HepG2 (cell line): Measurements from ENCODE around the gene MFSD11. TPM values are rescaled to one million over a fixed set of nuclear protein-coding genes. Genes with fewer than 3 reads are reported as not detected.
A peak's percentile ranks its signal among the peaks of the same experiment; 100 is the strongest.

Experiments used
- ATF1 ChIP-seq: IDR thresholded peaks from 2 replicates; pipeline ENCODE4 v1.6.1; 2016; ENCODE audit warnings: mild to moderate bottlenecking, control low read depth
- ELF1 ChIP-seq: sonication (generic); formaldehyde crosslinking; IDR thresholded peaks from 2 replicates; pipeline ENCODE4 v1.4.0; 2020; ENCODE audit warnings: missing genetic modification reagents
- FOXC1 ChIP-seq: sonication (generic); formaldehyde crosslinking; IDR thresholded peaks from 2 replicates; pipeline ENCODE4 v1.8.0; 2022; ENCODE audit warnings: mild to moderate bottlenecking, missing genetic modification reagents, borderline replicate concordance
- HES4 ChIP-seq: sonication (generic); formaldehyde crosslinking; IDR thresholded peaks from 2 replicates; pipeline ENCODE4 v1.9.0; 2021; ENCODE audit warnings: mild to moderate bottlenecking, missing genetic modification reagents, borderline replicate concordance
- HOXA9 ChIP-seq: sonication (generic); formaldehyde crosslinking; IDR thresholded peaks from 2 replicates; pipeline ENCODE4 v1.8.1; 2022; ENCODE audit warnings: missing genetic modification reagents, mild to moderate bottlenecking, moderate library complexity, borderline replicate concordance
- PLRG1 ChIP-seq: fragments of 450-650 bp; conservative IDR thresholded peaks from 2 replicates; pipeline ENCODE4 v1.6.1; 2016
- POLR2AphosphoS2 ChIP-seq: IDR thresholded peaks from 2 replicates; pipeline ENCODE4 v1.6.1; 2011; ENCODE audit warnings: low read depth, low read length, improper control_type of control experiment
- SALL1 ChIP-seq: sonication (generic); formaldehyde crosslinking; IDR thresholded peaks from 2 replicates; pipeline ENCODE4 v1.8.0; 2022; ENCODE audit warnings: mild to moderate bottlenecking, missing genetic modification reagents
- SP1 ChIP-seq, 2 experiments: fragments of 450-650 bp in 1 of 2; sonication (generic) in 1 of 2; formaldehyde crosslinking in 1 of 2; IDR thresholded peaks; 2 replicates each; pipeline versions ENCODE4 v1.4.0 to v1.6.1; 2016 to 2020; ENCODE audit warnings: missing genetic modification reagents in 1 of 2
- TEAD3 ChIP-seq: optimal IDR thresholded peaks from 2 replicates; pipeline ENCODE3; 2016; ENCODE audit warnings: borderline replicate concordance
- TMF1 ChIP-seq: sonication (generic); formaldehyde crosslinking; IDR thresholded peaks from 2 replicates; pipeline ENCODE4 v1.8.1; 2022; ENCODE audit warnings: low read depth, missing genetic modification reagents
- TSC22D2 ChIP-seq: sonication (generic); formaldehyde crosslinking; IDR thresholded peaks from 2 replicates; pipeline ENCODE4 v1.5.1; 2020; ENCODE audit warnings: missing genetic modification reagents, mild to moderate bottlenecking, borderline replicate concordance
- ZFYVE20 ChIP-seq: sonication (generic); formaldehyde crosslinking; IDR thresholded peaks from 2 replicates; pipeline ENCODE4 v1.8.0; 2023; ENCODE audit warnings: low read depth, mild to moderate bottlenecking, moderate library complexity, missing genetic modification reagents, borderline replicate concordance
- ZMYM4 ChIP-seq: sonication (generic); formaldehyde crosslinking; IDR thresholded peaks from 2 replicates; pipeline ENCODE4 v1.8.1; 2023; ENCODE audit warnings: mild to moderate bottlenecking, missing genetic modification reagents
- ZNF33B ChIP-seq: sonication (generic); formaldehyde crosslinking; IDR thresholded peaks from 2 replicates; pipeline ENCODE4 v1.5.1; 2020; ENCODE audit warnings: mild to moderate bottlenecking, missing genetic modification reagents
- ZNF484 ChIP-seq: sonication (generic); formaldehyde crosslinking; IDR thresholded peaks from 2 replicates; pipeline ENCODE4 v1.5.1; 2020; ENCODE audit warnings: mild to moderate bottlenecking, low read depth, missing genetic modification reagents, borderline replicate concordance
- ZNF878 ChIP-seq: sonication (generic); formaldehyde crosslinking; IDR thresholded peaks from 2 replicates; pipeline ENCODE4 v1.8.1; 2023; ENCODE audit warnings: mild to moderate bottlenecking, missing genetic modification reagents, moderate library complexity
- ZZZ3 ChIP-seq: sonication (generic); formaldehyde crosslinking; IDR thresholded peaks from 2 replicates; pipeline ENCODE4 v1.4.0; 2020; ENCODE audit warnings: missing genetic modification reagents, mild to moderate bottlenecking, borderline replicate concordance
- polyA plus RNA-seq, 8 experiments: library from polyadenylated mRNA; depleted of rRNA in 3 of 8; stranded (reverse) in 7 of 8; unstranded in 1 of 8; fragments of >200 nt; fragmentation: Illumina TruSeq in 4 of 8; extraction: Trizol in 4 of 8; gene quantifications; 2 replicates each; pipeline versions ENCODE4 v1.2.1 to v1.2.3, GENCODE V29; 2011 to 2016; ENCODE audit warnings: low read depth in 4 of 8, missing spikeins in 1 of 8, mixed read lengths in 1 of 8; ENCODE audit not compliant: insufficient read depth in 1 of 8
- total RNA-seq, 5 experiments: library from RNA; depleted of rRNA; stranded (reverse); fragments of >200 nt; fragmentation: Illumina TruSeq; extraction: Trizol; gene quantifications; 2 replicates each; pipeline ENCODE4 v1.2.3, GENCODE V29; 2016; ENCODE audit warnings: low read depth in 1 of 5
- TF ChIP-seq, protein P1 (sequence below): sonication (generic); formaldehyde crosslinking; IDR thresholded peaks from 2 replicates; pipeline ENCODE4 v1.8.1; 2023; ENCODE audit warnings: missing genetic modification reagents, mild to moderate bottlenecking, borderline replicate concordance
- TF ChIP-seq, protein P2 (sequence below): sonication (generic); formaldehyde crosslinking; conservative IDR thresholded peaks from 2 replicates; pipeline ENCODE4 v1.5.0; 2020; ENCODE audit warnings: missing genetic modification reagents
- TF ChIP-seq, protein P3 (sequence below): sonication (generic); formaldehyde crosslinking; IDR thresholded peaks from 2 replicates; pipeline ENCODE4 v1.4.0; 2020; ENCODE audit warnings: missing genetic modification reagents
- TF ChIP-seq, protein P4 (sequence below): sonication (generic); formaldehyde crosslinking; IDR thresholded peaks from 2 replicates; pipeline ENCODE4 v1.5.1; 2020; ENCODE audit warnings: missing genetic modification reagents, mild to moderate bottlenecking, borderline replicate concordance

MFSD11 gene
- total and polyA plus RNA-seq, 2 of the 13 experiments (the other 11 are each of a cell fraction or from before 2014, with no cell fraction given) = 26.1 to 36.3 TPM

DNA sequence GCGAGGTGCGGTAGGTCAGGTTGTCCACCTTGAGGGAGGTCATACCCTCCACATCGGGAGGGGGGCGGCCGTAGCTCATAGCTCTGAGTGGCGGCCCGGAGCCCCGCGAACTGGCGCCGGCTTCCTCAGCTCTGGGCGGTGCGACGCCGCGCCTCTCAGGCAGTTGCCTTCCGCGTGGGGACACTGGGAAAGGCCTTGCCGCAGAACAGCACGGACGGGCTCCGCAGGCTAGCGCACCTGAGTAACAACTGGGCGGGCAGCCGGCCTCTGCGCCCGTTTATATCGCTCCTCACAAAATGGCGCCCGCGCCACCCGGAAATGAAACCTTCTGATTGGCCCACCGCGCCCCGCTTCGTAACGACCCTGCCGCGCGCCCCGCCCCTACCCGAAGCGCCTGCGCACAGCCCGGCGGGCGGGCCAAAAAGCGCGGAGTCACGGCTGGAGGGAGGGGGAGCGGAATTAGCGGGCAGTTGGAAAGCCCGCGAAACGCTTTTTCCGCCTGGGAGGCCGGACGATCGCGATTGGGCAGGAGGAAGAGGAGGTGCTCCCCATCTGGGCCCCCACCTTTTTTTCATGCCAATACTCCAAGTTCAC lies 740 bp upstream of the MFSD11 start, which contains the start of gene SRSF2 (continued):
- TF ChIP-seq, protein P1, sequence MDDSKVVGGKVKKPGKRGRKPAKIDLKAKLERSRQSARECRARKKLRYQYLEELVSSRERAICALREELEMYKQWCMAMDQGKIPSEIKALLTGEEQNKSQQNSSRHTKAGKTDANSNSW (CRISPR knock-in tag) = peak; percentile 62
- peak; percentile 69 for TF ChIP-seq HOXA9 (CRISPR knock-in tag)
- 0 out of 2 replicates have a peak, but pooled peaks have one; percentile 65 for TF ChIP-seq ZZZ3 (CRISPR knock-in tag)
- peak; percentile 98 for TF ChIP-seq ZFYVE20 (CRISPR knock-in tag)
- TF ChIP-seq ATF1 (CRISPR knock-in tag) = peak; percentile 51; the same call in 1 of the 2 replicates
- peak; percentile 99 for TF ChIP-seq POLR2AphosphoS2
- peak; percentile 97 for TF ChIP-seq ZNF878 (CRISPR knock-in tag)
- TF ChIP-seq ZNF33B (CRISPR knock-in tag) = no peak; the same call in 1 of the 2 replicates
- TF ChIP-seq SP1 (IDR thresholded peaks at IDR 0.05) = no peak
- TF ChIP-seq SP1 (CRISPR knock-in tag; IDR thresholded peaks at IDR 0.05) = peak; percentile 81
- peak; percentile 34; the same call in 1 of the 2 replicates for TF ChIP-seq HES4 (CRISPR knock-in tag)
- TF ChIP-seq, protein P2, sequence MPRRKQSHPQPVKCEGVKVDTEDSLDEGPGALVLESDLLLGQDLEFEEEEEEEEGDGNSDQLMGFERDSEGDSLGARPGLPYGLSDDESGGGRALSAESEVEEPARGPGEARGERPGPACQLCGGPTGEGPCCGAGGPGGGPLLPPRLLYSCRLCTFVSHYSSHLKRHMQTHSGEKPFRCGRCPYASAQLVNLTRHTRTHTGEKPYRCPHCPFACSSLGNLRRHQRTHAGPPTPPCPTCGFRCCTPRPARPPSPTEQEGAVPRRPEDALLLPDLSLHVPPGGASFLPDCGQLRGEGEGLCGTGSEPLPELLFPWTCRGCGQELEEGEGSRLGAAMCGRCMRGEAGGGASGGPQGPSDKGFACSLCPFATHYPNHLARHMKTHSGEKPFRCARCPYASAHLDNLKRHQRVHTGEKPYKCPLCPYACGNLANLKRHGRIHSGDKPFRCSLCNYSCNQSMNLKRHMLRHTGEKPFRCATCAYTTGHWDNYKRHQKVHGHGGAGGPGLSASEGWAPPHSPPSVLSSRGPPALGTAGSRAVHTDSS (CRISPR knock-in tag) = peak; percentile 92; the same call in 1 of the 2 replicates
- TF ChIP-seq, protein P3, sequence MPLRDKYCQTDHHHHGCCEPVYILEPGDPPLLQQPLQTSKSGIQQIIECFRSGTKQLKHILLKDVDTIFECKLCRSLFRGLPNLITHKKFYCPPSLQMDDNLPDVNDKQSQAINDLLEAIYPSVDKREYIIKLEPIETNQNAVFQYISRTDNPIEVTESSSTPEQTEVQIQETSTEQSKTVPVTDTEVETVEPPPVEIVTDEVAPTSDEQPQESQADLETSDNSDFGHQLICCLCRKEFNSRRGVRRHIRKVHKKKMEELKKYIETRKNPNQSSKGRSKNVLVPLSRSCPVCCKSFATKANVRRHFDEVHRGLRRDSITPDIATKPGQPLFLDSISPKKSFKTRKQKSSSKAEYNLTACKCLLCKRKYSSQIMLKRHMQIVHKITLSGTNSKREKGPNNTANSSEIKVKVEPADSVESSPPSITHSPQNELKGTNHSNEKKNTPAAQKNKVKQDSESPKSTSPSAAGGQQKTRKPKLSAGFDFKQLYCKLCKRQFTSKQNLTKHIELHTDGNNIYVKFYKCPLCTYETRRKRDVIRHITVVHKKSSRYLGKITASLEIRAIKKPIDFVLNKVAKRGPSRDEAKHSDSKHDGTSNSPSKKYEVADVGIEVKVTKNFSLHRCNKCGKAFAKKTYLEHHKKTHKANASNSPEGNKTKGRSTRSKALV (CRISPR knock-in tag) = peak; percentile 89
- peak; percentile 62 for TF ChIP-seq TEAD3 (CRISPR knock-in tag)
- no peak for TF ChIP-seq TMF1 (CRISPR knock-in tag)
- peak; percentile 99 for TF ChIP-seq FOXC1 (CRISPR knock-in tag)
- TF ChIP-seq ZNF484 (CRISPR knock-in tag) = no peak
- peak; percentile 96 for TF ChIP-seq TSC22D2 (CRISPR knock-in tag)
- peak; percentile 94 for TF ChIP-seq ZMYM4
- TF ChIP-seq SALL1 (CRISPR knock-in tag) = peak; percentile 95
- TF ChIP-seq, protein P4, sequence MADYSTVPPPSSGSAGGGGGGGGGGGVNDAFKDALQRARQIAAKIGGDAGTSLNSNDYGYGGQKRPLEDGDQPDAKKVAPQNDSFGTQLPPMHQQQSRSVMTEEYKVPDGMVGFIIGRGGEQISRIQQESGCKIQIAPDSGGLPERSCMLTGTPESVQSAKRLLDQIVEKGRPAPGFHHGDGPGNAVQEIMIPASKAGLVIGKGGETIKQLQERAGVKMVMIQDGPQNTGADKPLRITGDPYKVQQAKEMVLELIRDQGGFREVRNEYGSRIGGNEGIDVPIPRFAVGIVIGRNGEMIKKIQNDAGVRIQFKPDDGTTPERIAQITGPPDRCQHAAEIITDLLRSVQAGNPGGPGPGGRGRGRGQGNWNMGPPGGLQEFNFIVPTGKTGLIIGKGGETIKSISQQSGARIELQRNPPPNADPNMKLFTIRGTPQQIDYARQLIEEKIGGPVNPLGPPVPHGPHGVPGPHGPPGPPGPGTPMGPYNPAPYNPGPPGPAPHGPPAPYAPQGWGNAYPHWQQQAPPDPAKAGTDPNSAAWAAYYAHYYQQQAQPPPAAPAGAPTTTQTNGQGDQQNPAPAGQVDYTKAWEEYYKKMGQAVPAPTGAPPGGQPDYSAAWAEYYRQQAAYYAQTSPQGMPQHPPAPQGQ = no peak
- TF ChIP-seq PLRG1 = no peak
- TF ChIP-seq ELF1 (CRISPR knock-in tag) = peak; percentile 81
